Right lobe of liver (tissue), 6 donors: ENCODE data around the gene NGF. TPM values are rescaled to one million over a fixed set of nuclear protein-coding genes. Genes with fewer than 3 reads are reported as not detected.

Experiments
- ATAC-seq, 4 donors: fragments of 200-7000 bp; cut with Tn5 transposase; one replicate each; pipeline ENCODE4 v1.9.1; 2020; ENCODE audit warnings: mild to moderate bottlenecking in 4 of 4, moderate library complexity in 4 of 4
- DNase-seq, 3 donors: peaks; one replicate each; pipeline ENCODE4 v3.0.0-alpha.2; 2020
- H3K27ac ChIP-seq, 3 donors: fragments of 200-600 bp; one replicate each; pipeline ENCODE4 v1.8.0; 2022
- H3K27me3 ChIP-seq, 2 donors: fragments of 200-600 bp; one replicate each; pipeline ENCODE4 v1.8.0; 2022
- H3K36me3 ChIP-seq, 4 donors: fragments of 200-600 bp; sonication (generic) in 1 of 4; one replicate each; pipeline versions ENCODE4 v1.5.1 to v1.8.0; 2017 to 2022; ENCODE audit warnings: control low read depth in 1 of 4
- H3K4me1 ChIP-seq, 4 donors: fragments of 200-600 bp; sonication (generic) in 1 of 4; one replicate each; pipeline versions ENCODE4 v1.5.1 to v1.8.0; 2017 to 2022; ENCODE audit warnings: control low read depth in 1 of 4
- H3K4me3 ChIP-seq, 3 donors: fragments of 200-600 bp; one replicate each; pipeline ENCODE4 v1.8.0; 2022
- H3K9me3 ChIP-seq, 4 donors: fragments of 200-600 bp; sonication (generic) in 1 of 4; one replicate each; pipeline versions ENCODE4 v1.5.1 to v1.8.0; 2017 to 2022; ENCODE audit warnings: control low read depth in 1 of 4
- POLR2A ChIP-seq: fragments of 450-650 bp; IDR thresholded peaks from one replicate; pipeline ENCODE4 v1.6.1; 2017; ENCODE audit warnings: antibody characterized with exemption, mild to moderate bottlenecking
- WGBS: methylation state at CpG from one replicate; pipeline ENCODE4 v1.1.6; 2018; ENCODE audit warnings: low coverage, low lambda C conversion rate; ENCODE audit not compliant: insufficient coverage; ENCODE audit errors: missing lambda C conversion rate; 5-methylcytosine and 5-hydroxymethylcytosine counted together
- intact Hi-C, 2 donors: fragments of 100-400 bp; cut with DNase I; formaldehyde crosslinking; loops; one replicate each; pipeline versions ENCODE4 v1.11.2 to v1.14.1; 2022
- total RNA-seq, 6 experiments: library from RNA; depleted of rRNA in 2 of 6; stranded (reverse); fragments of >200 nt in 2 of 6; fragmentation: NEBNext Ultra II Directional in 3 of 6; extraction: Animal tissue kit (Norgen Biotek cat#: 25700) in 3 of 6; gene quantifications; one replicate each; pipeline versions ENCODE4 v1.1.0 to v1.2.4, GENCODE V29; 2016 to 2023
- TF ChIP-seq, protein P1 (sequence below), 4 donors: fragments of 200-600 bp in 3 of 4; fragments of 450-650 bp in 1 of 4; IDR thresholded peaks; one replicate each; pipeline versions ENCODE4 v1.5.1 to v1.8.0; 2016 to 2022; ENCODE audit warnings: antibody characterized with exemption in 4 of 4, mild to moderate bottlenecking in 2 of 4
- donor health status: DM: no; HTN: yes; CAD: no.
- donor health status: DM: no; HTN: no; CAD: no.
- donor health status: DM: no; HTN: no; CAD: no.
- donor health status: DM: no; HTN: yes; CAD: no.
- donor health status: DM: no; HTN: yes; CAD: no.

Gene NGF
- total RNA-seq, 6 experiments from 2014 or later, result 0.22 to 1.3 (median 0.49) TPM

GRCh38 chr1:115237023-115237422 lies 101.0 kb downstream of the NGF start:
- DNase-seq, result no peak
- Histone ChIP-seq H3K27ac (no peak overlapping the region), H3K4me1 (no peaks in the 10 kb centered on the region), H3K4me3 (no peak overlapping the region), H3K36me3 (no peaks in the 10 kb centered on the region), H3K27me3 (no peaks in the 10 kb centered on the region), H3K9me3 (no peaks in the 10 kb centered on the region)
- no peak for TF ChIP-seq POLR2A
- TF ChIP-seq, protein P1, sequence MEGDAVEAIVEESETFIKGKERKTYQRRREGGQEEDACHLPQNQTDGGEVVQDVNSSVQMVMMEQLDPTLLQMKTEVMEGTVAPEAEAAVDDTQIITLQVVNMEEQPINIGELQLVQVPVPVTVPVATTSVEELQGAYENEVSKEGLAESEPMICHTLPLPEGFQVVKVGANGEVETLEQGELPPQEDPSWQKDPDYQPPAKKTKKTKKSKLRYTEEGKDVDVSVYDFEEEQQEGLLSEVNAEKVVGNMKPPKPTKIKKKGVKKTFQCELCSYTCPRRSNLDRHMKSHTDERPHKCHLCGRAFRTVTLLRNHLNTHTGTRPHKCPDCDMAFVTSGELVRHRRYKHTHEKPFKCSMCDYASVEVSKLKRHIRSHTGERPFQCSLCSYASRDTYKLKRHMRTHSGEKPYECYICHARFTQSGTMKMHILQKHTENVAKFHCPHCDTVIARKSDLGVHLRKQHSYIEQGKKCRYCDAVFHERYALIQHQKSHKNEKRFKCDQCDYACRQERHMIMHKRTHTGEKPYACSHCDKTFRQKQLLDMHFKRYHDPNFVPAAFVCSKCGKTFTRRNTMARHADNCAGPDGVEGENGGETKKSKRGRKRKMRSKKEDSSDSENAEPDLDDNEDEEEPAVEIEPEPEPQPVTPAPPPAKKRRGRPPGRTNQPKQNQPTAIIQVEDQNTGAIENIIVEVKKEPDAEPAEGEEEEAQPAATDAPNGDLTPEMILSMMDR (IDR thresholded peaks at IDR 0.05), result no peak
- no peak for ATAC-seq
- intact Hi-C loops, result no loop called here
- 74% methylated on average over 4 of the region's 4 CpGs for WGBS

Other genes starting within 250 kb of the NGF start
- under 1 TPM in 4 of 6 experiments, not detected in 2; 0.35 to 0.55 (median 0.42) TPM for gene TSPAN2, start 248.7 kb downstream of the NGF start, total RNA-seq